Breast epithelium (tissue), 4 donors: ENCODE measurements around the gene MUC12. TPM values are rescaled to one million over a fixed set of nuclear protein-coding genes. Genes with fewer than 3 reads are reported as not detected.

Experiments
- DNase-seq, 2 donors: peaks; one replicate each; pipeline ENCODE4 v3.0.0-alpha.2; 2019; ENCODE audit warnings: low spot score in 2 of 2
- H3K27ac ChIP-seq, 2 donors: fragments of 200-600 bp; sonication (generic) in 1 of 2; one replicate each; pipeline ENCODE4 v1.5.1; 2016 to 2019; ENCODE audit warnings: mild to moderate bottlenecking in 1 of 2
- H3K27me3 ChIP-seq, 2 donors: fragments of 200-600 bp; sonication (generic) in 1 of 2; one replicate each; pipeline versions ENCODE4 v1.5.1 to v1.6.0; 2017 to 2019; ENCODE audit warnings: control low read depth in 1 of 2, mild to moderate bottlenecking in 1 of 2
- H3K36me3 ChIP-seq: fragments of 200-600 bp; one replicate; pipeline ENCODE4 v1.5.1; 2019
- H3K4me1 ChIP-seq, 2 donors: fragments of 200-600 bp; sonication (generic); one replicate each; pipeline ENCODE4 v1.5.1; 2016 to 2019; ENCODE audit warnings: control low read depth in 1 of 2
- H3K4me3 ChIP-seq, 3 donors: fragments of 200-600 bp; sonication (generic); 1 replicate in 2 of 3; 2 replicates in 1 of 3; pipeline ENCODE4 v1.5.1; 2016 to 2019; ENCODE audit warnings: mild to moderate bottlenecking in 3 of 3, moderate library complexity in 2 of 3
- H3K9me3 ChIP-seq, 2 donors: fragments of 200-600 bp; sonication (generic) in 1 of 2; one replicate each; pipeline ENCODE4 v1.5.1; 2016 to 2019; ENCODE audit warnings: control low read depth in 1 of 2
- CTCF ChIP-seq, 3 donors: fragments of 450-650 bp; IDR thresholded peaks; one replicate each; pipeline ENCODE4 v1.5.1; 2016 to 2017; ENCODE audit warnings: antibody characterized with exemption in 3 of 3, mild to moderate bottlenecking in 3 of 3, moderate library complexity in 3 of 3
- POLR2A ChIP-seq: fragments of 450-650 bp; IDR thresholded peaks from one replicate; pipeline ENCODE4 v1.6.1; 2016; ENCODE audit warnings: antibody characterized with exemption, mild to moderate bottlenecking, moderate library complexity
- POLR2AphosphoS5 ChIP-seq, 3 donors: sonication (generic); formaldehyde crosslinking; IDR thresholded peaks; one replicate each; pipeline ENCODE4 v1.6.1; 2017; ENCODE audit warnings: antibody characterized with exemption in 3 of 3
- intact Hi-C: fragments of 100-400 bp; cut with DNase I; formaldehyde crosslinking; loops from one replicate; pipeline ENCODE4 v1.15.1; 2023; ENCODE audit warnings: low total_unique reads
- total RNA-seq, 3 donors: library from RNA; depleted of rRNA; stranded (reverse); fragments of >200 nt; gene quantifications; one replicate each; pipeline ENCODE4 v1.1.0, GENCODE V29; 2016

The MUC12 gene
- total RNA-seq, 3 donors from 2014 or later, result 1.4 to 5.2 TPM; not detected in 1

GRCh38 chr7:100942045-100942774, 27.2 kb upstream of the MUC12 start:
- no peak overlapping the region for H3K4me3 ChIP-seq
- H3K4me1 ChIP-seq, result no peaks in the 10 kb centered on the region
- H3K27me3 ChIP-seq, result no peaks in the 10 kb centered on the region
- H3K36me3 ChIP-seq, result no peaks in the 10 kb centered on the region
- intact Hi-C loops, result no loop called here
- no peak overlapping the region for H3K27ac ChIP-seq
- no peak for TF ChIP-seq POLR2A
- no peak for TF ChIP-seq CTCF (IDR thresholded peaks at IDR 0.05)
- TF ChIP-seq POLR2AphosphoS5 (IDR thresholded peaks at IDR 0.05), result no peak
- DNase-seq, result no peak
- no peaks in the 10 kb centered on the region for H3K9me3 ChIP-seq

- Histone ChIP-seq H3K9me3 (no peaks in the 10 kb centered on the region), H3K4me3 (no peak overlapping the region), H3K27ac (no peak overlapping the region), H3K4me1 (no peaks in the 10 kb centered on the region), H3K36me3 (no peaks in the 10 kb centered on the region), H3K27me3 (no peaks in the 10 kb centered on the region)
- no peak for TF ChIP-seq POLR2A
- no peak for TF ChIP-seq POLR2AphosphoS5 (IDR thresholded peaks at IDR 0.05)
- TF ChIP-seq CTCF (IDR thresholded peaks at IDR 0.05), result no peak
- intact Hi-C loops, result no loop called here
- DNase-seq, result no peak
Measured at GRCh38 chr7:100943693-100944092, 25.7 kb upstream of the MUC12 start.

GRCh38 chr7:100944138-100944537, 25.2 kb upstream of the MUC12 start:
- Histone ChIP-seq H3K9me3 (no peaks in the 10 kb centered on the region), H3K36me3 (no peaks in the 10 kb centered on the region), H3K27me3 (peaks cover 0 to 4% of the 10 kb centered on the region in 2 donors), H3K4me1 (no peaks in the 10 kb centered on the region), H3K4me3 (no peak overlapping the region), H3K27ac (no peak overlapping the region)
- TF ChIP-seq CTCF (IDR thresholded peaks at IDR 0.05) (no peak), POLR2A (no peak), POLR2AphosphoS5 (IDR thresholded peaks at IDR 0.05) (no peak)
- intact Hi-C loops, result no loop called here
- no peak for DNase-seq

GRCh38 chr7:100946111-100946510, 23.3 kb upstream of the MUC12 start:
- Histone ChIP-seq H3K9me3 (no peaks in the 10 kb centered on the region), H3K27me3 (peaks cover 0 to 12% of the 10 kb centered on the region in 2 donors), H3K36me3 (no peaks in the 10 kb centered on the region), H3K4me3 (no peak overlapping the region), H3K4me1 (no peaks in the 10 kb centered on the region), H3K27ac (no peak overlapping the region)
- DNase-seq, result no peak
- TF ChIP-seq POLR2A (no peak), POLR2AphosphoS5 (IDR thresholded peaks at IDR 0.05) (no peak), CTCF (IDR thresholded peaks at IDR 0.05) (no peak)
- intact Hi-C loops, result no loop called here

GRCh38 chr7:100946766-100947365, 22.5 kb upstream of the MUC12 start:
- Histone ChIP-seq H3K9me3 (no peaks in the 10 kb centered on the region), H3K27me3 (peaks cover 0 to 18% of the 10 kb centered on the region in 2 donors), H3K27ac (no peak overlapping the region), H3K4me1 (no peaks in the 10 kb centered on the region), H3K36me3 (no peaks in the 10 kb centered on the region), H3K4me3 (no peak overlapping the region)
- TF ChIP-seq CTCF (IDR thresholded peaks at IDR 0.05), result no peak
- no peak for TF ChIP-seq POLR2A
- no peak for TF ChIP-seq POLR2AphosphoS5 (IDR thresholded peaks at IDR 0.05)
- DNase-seq, result no peak
- intact Hi-C loops, result no loop called here
